Measurements from ENCODE around the gene EML4.

EML4 gene
- long read RNA-seq, full-length matches to known transcripts, result 9 of 15 reads
- long read RNA-seq, partial matches to known transcripts, result 4 of 15 reads
- long read RNA-seq, other reads (novel, unspliced or antisense), result 2 of 15 reads

- Histone ChIP-seq H3K27me3 (ENCODE audit: insufficient read depth, poor library complexity, severe bottlenecking) (no peaks in the 10 kb centered on the region), H3K27ac (replicated peaks) (peak within 1 kb of the TSS; percentile 88), H3K4me3 (replicated peaks; ENCODE audit: insufficient read depth, low read length) (peak within 1 kb of the TSS; percentile 75)
- TF ChIP-seq SPI1 (IDR thresholded peaks at IDR 0.05; ENCODE audit: borderline replicate concordance, low read depth) (0 out of 2 replicates have a peak, but pooled peaks have one; percentile 7), CTCF (IDR thresholded peaks at IDR 0.05; ENCODE audit: insufficient read depth, low read length) (no peak), REST (IDR thresholded peaks at IDR 0.05; ENCODE audit: insufficient replicate concordance, low read depth) (no peak), GABPA (IDR thresholded peaks at IDR 0.05; ENCODE audit: low read depth) (no peak), POLR2AphosphoS5 (IDR thresholded peaks at IDR 0.05; ENCODE audit: low read depth) (peak; percentile 32; the same call in 1 of the 2 replicates)
- DNase-seq (ENCODE audit: low read depth in 1 of 2, low spot score in 1 of 2), result peak; percentile 75 to 85
Measured at GRCh38 chr2:42169100-42169873, at the start of gene EML4. Gene EML4 (plus strand): TSS chr2:42169353. CDS start chr2:42169612, 259 bp downstream.

GRCh38 chr2:42123426-42123825 is 45.7 kb upstream of the EML4 start:
- Histone ChIP-seq H3K27ac (replicated peaks) (no peak overlapping the region), H3K27me3 (ENCODE audit: insufficient read depth, poor library complexity, severe bottlenecking) (peaks cover 7% of the 10 kb centered on the region), H3K4me3 (replicated peaks; ENCODE audit: insufficient read depth, low read length) (no peak overlapping the region)
- DNase-seq (ENCODE audit: low read depth in 1 of 2, low spot score in 1 of 2), result no peak
- TF ChIP-seq REST (IDR thresholded peaks at IDR 0.05; ENCODE audit: insufficient replicate concordance, low read depth) (no peak), GABPA (IDR thresholded peaks at IDR 0.05; ENCODE audit: low read depth) (no peak), SPI1 (IDR thresholded peaks at IDR 0.05; ENCODE audit: borderline replicate concordance, low read depth) (no peak), CTCF (IDR thresholded peaks at IDR 0.05; ENCODE audit: insufficient read depth, low read length) (no peak), POLR2AphosphoS5 (IDR thresholded peaks at IDR 0.05; ENCODE audit: low read depth) (no peak)

GRCh38 chr2:42124011-42124785 is 45.0 kb upstream of the EML4 start:
- TF ChIP-seq CTCF (IDR thresholded peaks at IDR 0.05; ENCODE audit: insufficient read depth, low read length) (no peak), SPI1 (IDR thresholded peaks at IDR 0.05; ENCODE audit: borderline replicate concordance, low read depth) (no peak), GABPA (IDR thresholded peaks at IDR 0.05; ENCODE audit: low read depth) (no peak), REST (IDR thresholded peaks at IDR 0.05; ENCODE audit: insufficient replicate concordance, low read depth) (no peak), POLR2AphosphoS5 (IDR thresholded peaks at IDR 0.05; ENCODE audit: low read depth) (no peak)
- Histone ChIP-seq H3K27me3 (ENCODE audit: insufficient read depth, poor library complexity, severe bottlenecking) (peaks cover 12% of the 10 kb centered on the region), H3K4me3 (replicated peaks; ENCODE audit: insufficient read depth, low read length) (no peak overlapping the region), H3K27ac (replicated peaks) (no peak overlapping the region)
- DNase-seq (ENCODE audit: low read depth in 1 of 2, low spot score in 1 of 2), result no peak
